Adrenal gland (tissue), 12 donors: Measurements from ENCODE around the gene RAP1A. TPM values are rescaled to one million over a fixed set of nuclear protein-coding genes. Genes with fewer than 3 reads are reported as not detected.
"Not testable (repeated sequence)": the region's sequence is repeated elsewhere in the genome, so short reads cannot be mapped to it uniquely, and the experiment has no call there.

Experiments
- DNase-seq, 7 donors: peaks; one replicate each; pipeline ENCODE4 v3.0.0-alpha.2; 2019 to 2020
- H3K27ac ChIP-seq, 5 donors: fragments of 200-600 bp; sonication (generic) in 4 of 5; 1 replicate in 3 of 5; 2 replicates in 2 of 5; pipeline versions ENCODE4 v1.5.1 to v1.8.0; 2016 to 2020; ENCODE audit warnings: mild to moderate bottlenecking in 1 of 5
- H3K27me3 ChIP-seq: fragments of 200-600 bp; 2 replicates; pipeline ENCODE4 v1.8.0; 2021
- H3K36me3 ChIP-seq, 2 donors: fragments of 200-600 bp; replicated peaks in 1 of 2; 1 replicate in 1 of 2; 2 replicates in 1 of 2; pipeline versions ENCODE4 v1.5.1 to v1.8.0; 2018 to 2022
- H3K4me1 ChIP-seq, 2 donors: fragments of 200-600 bp; replicated peaks in 1 of 2; 1 replicate in 1 of 2; 2 replicates in 1 of 2; pipeline versions ENCODE4 v1.5.1 to v1.8.0; 2018 to 2021
- H3K4me3 ChIP-seq, 4 donors: fragments of 200-600 bp; sonication (generic) in 3 of 4; one replicate each; pipeline ENCODE4 v1.5.1; 2016 to 2018
- H3K9me3 ChIP-seq, 3 donors: fragments of 200-600 bp; sonication (generic) in 1 of 3; replicated peaks in 1 of 3; 1 replicate in 2 of 3; 2 replicates in 1 of 3; pipeline versions ENCODE4 v1.5.1 to v1.8.0; 2016 to 2021
- POLR2A ChIP-seq, 2 donors: fragments of 450-650 bp; IDR thresholded peaks; one replicate each; pipeline ENCODE4 v1.6.1; 2017; ENCODE audit warnings: antibody characterized with exemption in 2 of 2, mild to moderate bottlenecking in 2 of 2, moderate library complexity in 1 of 2
- WGBS, 4 donors: extraction: QIAGEN DNeasy Blood & Tissue Kit in 2 of 4; methylation state at CpG; one replicate each; pipeline versions ENCODE4 v1.1.5 to v1.1.7; 2013 to 2017; 5-methylcytosine and 5-hydroxymethylcytosine counted together
- intact Hi-C, 2 donors: fragments of 100-400 bp; cut with DNase I; formaldehyde crosslinking; loops; one replicate each; pipeline versions ENCODE4 v1.14.1 to v1.15.0; 2022 to 2023
- polyA plus RNA-seq, 3 donors: library from polyadenylated mRNA; stranded (reverse); fragments of 200-250 nt in 2 of 3; fragments of 350-450 nt in 1 of 3; fragmentation: Illumina TruSeq in 1 of 3; extraction: RNeasy Lipid Tissue Mini Kit (QIAGEN cat#74804) in 1 of 3; gene quantifications; one replicate each; pipeline ENCODE4 v1.2.3, GENCODE V29; 2013 to 2014
- total RNA-seq, 9 donors: library from RNA; depleted of rRNA in 4 of 9; stranded (reverse); fragments of >200 nt in 4 of 9; fragments of 120-200 nt in 1 of 9; fragmentation: NEBNext Ultra II Directional in 1 of 9; extraction: Animal tissue kit (Norgen Biotek cat#: 25700) in 1 of 9; gene quantifications; one replicate each; pipeline versions ENCODE4 v1.1.0 to v1.2.4, GENCODE V29; 2013 to 2023
- TF ChIP-seq, protein P1 (sequence below), 6 experiments: fragments of 450-650 bp in 4 of 6; fragments of 200-600 bp in 2 of 6; sonication (generic) in 1 of 6; IDR thresholded peaks; 1 replicate in 5 of 6; 2 replicates in 1 of 6; pipeline versions ENCODE4 v1.5.1 to v1.8.0; 2016 to 2021; ENCODE audit warnings: antibody characterized with exemption in 6 of 6, mild to moderate bottlenecking in 2 of 6, moderate library complexity in 1 of 6
- donor health status: healthy with polysubstance abuse.
- donor health status: Bipolar disorder and iron deficiency.
- donor health status: DM: yes; HTN: yes; CAD: no.
- donor health status: DM: no; HTN: no; CAD: no.
- donor health status: DM: no; HTN: no; CAD: no.
- donor health status: DM: yes; HTN: yes; CAD: no.

The RAP1A gene
- total and polyA plus RNA-seq, 12 donors = 23.1 to 157 (median 60.2) TPM

- TF ChIP-seq, protein P1, sequence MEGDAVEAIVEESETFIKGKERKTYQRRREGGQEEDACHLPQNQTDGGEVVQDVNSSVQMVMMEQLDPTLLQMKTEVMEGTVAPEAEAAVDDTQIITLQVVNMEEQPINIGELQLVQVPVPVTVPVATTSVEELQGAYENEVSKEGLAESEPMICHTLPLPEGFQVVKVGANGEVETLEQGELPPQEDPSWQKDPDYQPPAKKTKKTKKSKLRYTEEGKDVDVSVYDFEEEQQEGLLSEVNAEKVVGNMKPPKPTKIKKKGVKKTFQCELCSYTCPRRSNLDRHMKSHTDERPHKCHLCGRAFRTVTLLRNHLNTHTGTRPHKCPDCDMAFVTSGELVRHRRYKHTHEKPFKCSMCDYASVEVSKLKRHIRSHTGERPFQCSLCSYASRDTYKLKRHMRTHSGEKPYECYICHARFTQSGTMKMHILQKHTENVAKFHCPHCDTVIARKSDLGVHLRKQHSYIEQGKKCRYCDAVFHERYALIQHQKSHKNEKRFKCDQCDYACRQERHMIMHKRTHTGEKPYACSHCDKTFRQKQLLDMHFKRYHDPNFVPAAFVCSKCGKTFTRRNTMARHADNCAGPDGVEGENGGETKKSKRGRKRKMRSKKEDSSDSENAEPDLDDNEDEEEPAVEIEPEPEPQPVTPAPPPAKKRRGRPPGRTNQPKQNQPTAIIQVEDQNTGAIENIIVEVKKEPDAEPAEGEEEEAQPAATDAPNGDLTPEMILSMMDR (IDR thresholded peaks at IDR 0.05) = no peak
- TF ChIP-seq POLR2A (IDR thresholded peaks at IDR 0.05) = no peak
- H3K4me1 ChIP-seq = peaks cover 6 to 15% of the 10 kb centered on the region in 2 donors
- intact Hi-C loops = no loop called here
- H3K4me3 ChIP-seq = no peak overlapping the region
- no peaks in the 10 kb centered on the region for H3K27me3 ChIP-seq
- no peak for DNase-seq
- no peaks in the 10 kb centered on the region for H3K36me3 ChIP-seq
- no peaks in the 10 kb centered on the region for H3K9me3 ChIP-seq
- WGBS, 4 donors = 86 to 95% (median 92%) methylated on average over 2 of the region's 2 CpGs
- H3K27ac ChIP-seq = no peak overlapping the region
Observed at GRCh38 chr1:111672331-111672730, 52.7 kb downstream of the RAP1A start.

DNA sequence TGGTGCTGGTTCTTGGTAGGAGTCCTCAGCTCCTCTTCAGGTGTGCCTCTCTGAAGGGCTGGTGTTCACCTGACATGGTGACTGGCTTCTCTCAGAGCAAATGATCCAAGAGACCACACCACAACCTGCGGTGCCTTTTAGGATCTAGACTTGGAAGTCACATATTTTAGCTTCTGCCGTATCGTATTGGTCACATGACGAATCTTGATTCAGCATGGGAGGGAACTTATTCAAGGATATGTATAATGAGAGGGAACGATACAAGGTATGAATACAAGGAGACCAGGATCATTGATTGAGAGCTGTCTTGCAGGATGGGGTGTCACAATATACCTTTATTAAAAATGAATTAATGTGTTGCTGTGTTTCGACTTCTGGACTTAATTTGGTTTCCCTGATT lies 58.0 kb downstream of the RAP1A start:
- WGBS, 4 donors = 94 to 98% (median 97%) methylated on average over 6 of the region's 6 CpGs
- H3K4me1 ChIP-seq = no peaks in the 10 kb centered on the region
- TF ChIP-seq, protein P1 (IDR thresholded peaks at IDR 0.05) = no peak
- TF ChIP-seq POLR2A (IDR thresholded peaks at IDR 0.05) = no peak

GRCh38 chr1:111679541-111679940 lies 60.0 kb downstream of the RAP1A start:
- Histone ChIP-seq H3K36me3 (no peaks in the 10 kb centered on the region), H3K4me1 (no peaks in the 10 kb centered on the region), H3K27ac (no peak overlapping the region), H3K27me3 (no peaks in the 10 kb centered on the region), H3K9me3 (peaks cover 0 to 2% (median 0%) of the 10 kb centered on the region in 3 donors), H3K4me3 (no peak overlapping the region)
- intact Hi-C loops = no loop called here
- no peak for DNase-seq
- 84 to 100% (median 93%) methylated on average over 1 to 2 of the region's 2 CpGs for WGBS, 4 donors
- no peak for TF ChIP-seq POLR2A (IDR thresholded peaks at IDR 0.05)
- TF ChIP-seq, protein P1 (IDR thresholded peaks at IDR 0.05) = no peak

More for the DNA sequence above, 58.0 kb downstream of the RAP1A start:
- Histone ChIP-seq H3K27me3 (no peaks in the 10 kb centered on the region), H3K27ac (no peak overlapping the region), H3K36me3 (no peaks in the 10 kb centered on the region), H3K9me3 (no peaks in the 10 kb centered on the region), H3K4me3 (no peak overlapping the region)
- DNase-seq = no peak
- intact Hi-C loops = no loop called here

GRCh38 chr1:111680212-111680800 lies 60.7 kb downstream of the RAP1A start:
- DNase-seq, intact Hi-C loops, H3K27ac ChIP-seq, H3K4me1 ChIP-seq, H3K27me3 ChIP-seq, H3K9me3 ChIP-seq, H3K36me3 ChIP-seq, H3K4me3 ChIP-seq: not testable (repeated sequence)
- WGBS, 4 donors = 91 to 97% (median 94%) methylated on average over 8 to 9 of the region's 9 CpGs

DNA sequence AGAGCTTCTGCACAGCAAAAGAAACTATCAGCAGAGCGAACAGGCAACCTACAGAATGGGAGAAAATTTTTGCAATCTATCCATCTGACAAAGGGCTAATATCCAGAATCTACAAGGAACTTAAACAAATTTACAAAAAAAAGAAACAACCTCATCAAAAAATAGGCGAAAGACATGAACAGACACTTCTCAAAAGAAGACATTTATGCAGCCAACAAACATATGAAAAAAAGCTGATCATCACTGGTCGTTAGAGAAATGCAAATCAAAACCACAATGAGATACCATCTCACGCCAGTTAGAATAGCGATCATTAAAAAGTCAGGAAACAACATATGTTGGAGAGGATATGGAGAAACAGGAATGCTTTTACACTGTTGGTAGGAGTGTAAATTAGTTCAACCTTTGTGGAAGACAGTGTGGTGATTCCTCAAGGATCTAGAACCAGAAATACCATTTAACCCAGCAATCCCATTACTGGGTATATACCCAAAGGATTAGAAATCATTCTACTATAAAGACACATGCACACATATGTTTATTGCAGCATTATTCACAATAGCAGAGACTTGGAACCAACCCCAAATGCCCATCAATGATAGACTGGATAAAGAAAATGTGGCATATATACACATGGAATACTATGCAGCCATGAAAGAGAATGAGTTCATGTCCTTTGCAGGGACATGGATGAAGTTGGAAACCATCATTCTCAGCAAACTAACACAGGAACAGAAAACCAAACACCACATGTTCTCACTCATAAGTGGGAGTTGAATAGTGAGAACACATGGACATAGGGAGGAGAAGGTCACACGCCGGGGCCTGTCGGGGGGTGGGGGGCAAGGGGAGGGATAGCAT lies 65.9 kb downstream of the RAP1A start:
- H3K27me3 ChIP-seq, H3K4me3 ChIP-seq, intact Hi-C loops, DNase-seq, H3K9me3 ChIP-seq, H3K27ac ChIP-seq, H3K36me3 ChIP-seq: not testable (repeated sequence)
- H3K4me1 ChIP-seq = peaks cover 0 to 10% of the 10 kb centered on the region in 2 donors
- 93 to 96% (median 94%) methylated on average over 8 of the region's 8 CpGs for WGBS, 4 donors
